Right lobe of liver (tissue), 4 donors: ENCODE measurements around the gene CCNK.

Source experiments
- CTCF ChIP-seq, 4 donors: fragments of 200-600 bp in 3 of 4; fragments of 450-650 bp in 1 of 4; IDR thresholded peaks; one replicate each; pipeline versions ENCODE4 v1.5.1 to v1.8.0; 2016 to 2022; ENCODE audit warnings: antibody characterized with exemption in 4 of 4, mild to moderate bottlenecking in 2 of 4
- POLR2A ChIP-seq: fragments of 450-650 bp; IDR thresholded peaks from one replicate; pipeline ENCODE4 v1.6.1; 2017; ENCODE audit warnings: antibody characterized with exemption, mild to moderate bottlenecking
- donor health status: DM: no; HTN: no; CAD: no.
- donor health status: DM: no; HTN: no; CAD: no.
- donor health status: DM: no; HTN: yes; CAD: no.

DNA sequence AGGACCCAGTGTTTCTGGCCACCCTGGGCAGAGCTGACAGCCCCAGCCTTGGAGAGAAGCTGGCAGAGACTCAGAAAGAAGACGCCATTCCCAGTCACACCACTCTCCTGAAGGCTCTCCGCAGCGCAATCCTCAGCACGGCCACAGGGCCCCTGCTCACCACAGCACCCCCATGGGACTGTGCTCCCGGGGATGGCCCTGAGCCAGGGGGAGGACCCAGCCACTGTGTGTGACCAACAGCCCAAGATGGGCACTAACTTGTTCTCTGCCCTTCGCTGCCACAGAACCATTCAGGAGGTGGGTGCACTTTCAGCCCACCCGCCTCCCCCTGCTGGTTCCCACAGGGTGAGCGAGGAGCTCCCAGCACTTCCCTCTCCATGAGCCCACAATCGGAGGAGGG, 57.1 kb downstream of the CCNK start:
- no peak for TF ChIP-seq CTCF (IDR thresholded peaks at IDR 0.05)
- TF ChIP-seq POLR2A, result no peak
